GM18505 (cell line): ENCODE measurements around the gene LRMDA.

ENCODE experiments used
- ATAC-seq: cut with Tn5 transposase; IDR thresholded peaks from one replicate; pipeline ENCODE4 v1.9.1; 2021; ENCODE audit not compliant: unreplicated experiment
- POLR2A ChIP-seq: IDR thresholded peaks from 4 replicates; pipeline ENCODE4 v1.6.1; 2011; ENCODE audit warnings: borderline replicate concordance; ENCODE audit not compliant: insufficient read depth, insufficient read length; ENCODE audit errors: extremely low read depth

The LRMDA gene

GRCh38 chr10:75836064-75836463 lies 404.6 kb downstream of the LRMDA start:
- ATAC-seq, result no peak
- TF ChIP-seq POLR2A, result no peak

GRCh38 chr10:75838486-75838885 lies 407.1 kb downstream of the LRMDA start:
- ATAC-seq, result no peak
- TF ChIP-seq POLR2A, result no peak

- no peak for ATAC-seq
These were observed 407.6 kb downstream of the LRMDA start for GRCh38 chr10:75839020-75839419.

GRCh38 chr10:75841266-75841665 lies 409.8 kb downstream of the LRMDA start:
- no peak for ATAC-seq
- no peak for TF ChIP-seq POLR2A

More at GRCh38 chr10:75839020-75839419, 407.6 kb downstream of the LRMDA start:
- TF ChIP-seq POLR2A, result no peak

GRCh38 chr10:75845176-75845947 lies 413.9 kb downstream of the LRMDA start:
- ATAC-seq, result no peak
- no peak for TF ChIP-seq POLR2A

GRCh38 chr10:75847477-75847876 lies 416.1 kb downstream of the LRMDA start:
- no peak for ATAC-seq
- no peak for TF ChIP-seq POLR2A

GRCh38 chr10:75851580-75852345 lies 420.3 kb downstream of the LRMDA start:
- ATAC-seq, result no peak
- TF ChIP-seq POLR2A, result no peak

- TF ChIP-seq POLR2A, result no peak
- ATAC-seq, result no peak
These were observed 421.5 kb downstream of the LRMDA start for GRCh38 chr10:75852851-75853484.

- ATAC-seq, result no peak
- TF ChIP-seq POLR2A, result no peak
These were observed 425.9 kb downstream of the LRMDA start for GRCh38 chr10:75857269-75857846.

GRCh38 chr10:75857896-75858295 lies 426.5 kb downstream of the LRMDA start:
- no peak for ATAC-seq
- no peak for TF ChIP-seq POLR2A

GRCh38 chr10:75858339-75858738 lies 426.9 kb downstream of the LRMDA start:
- no peak for TF ChIP-seq POLR2A
- no peak for ATAC-seq

- ATAC-seq, result no peak
- TF ChIP-seq POLR2A, result no peak
These were observed 427.7 kb downstream of the LRMDA start for GRCh38 chr10:75859141-75859540.

- no peak for ATAC-seq
These were observed 428.6 kb downstream of the LRMDA start for GRCh38 chr10:75860009-75860408.

GRCh38 chr10:75861582-75861981 lies 430.2 kb downstream of the LRMDA start:
- TF ChIP-seq POLR2A, result no peak
- ATAC-seq, result no peak

More at GRCh38 chr10:75860009-75860408, 428.6 kb downstream of the LRMDA start:
- TF ChIP-seq POLR2A, result no peak

GRCh38 chr10:75862935-75863334 lies 431.5 kb downstream of the LRMDA start:
- ATAC-seq, result no peak
- no peak for TF ChIP-seq POLR2A
